Subcutaneous abdominal adipose tissue (tissue), 5 donors: ENCODE measurements around the gene NFU1.
"Not testable (repeated sequence)": the region's sequence is repeated elsewhere in the genome, so short reads cannot be mapped to it uniquely, and the experiment has no call there.

Experiments
- H3K27ac ChIP-seq: one replicate; pipeline ENCODE4 v1.7.0; 2013; ENCODE audit warnings: low read depth, mild to moderate bottlenecking, inconsistent platforms, low read length, moderate library complexity
- H3K27me3 ChIP-seq, 5 donors: one replicate each; pipeline ENCODE4 v1.7.0; 2013; ENCODE audit warnings: low read length in 5 of 5, inconsistent platforms in 1 of 5; ENCODE audit not compliant: control insufficient read depth in 5 of 5, insufficient read depth in 4 of 5
- H3K36me3 ChIP-seq, 5 donors: one replicate each; pipeline ENCODE4 v1.7.0; 2013; ENCODE audit warnings: low read length in 5 of 5; ENCODE audit not compliant: control insufficient read depth in 5 of 5, insufficient read depth in 5 of 5
- H3K4me1 ChIP-seq, 5 donors: one replicate each; pipeline ENCODE4 v1.7.0; 2013; ENCODE audit warnings: low read length in 5 of 5, mild to moderate bottlenecking in 3 of 5, moderate library complexity in 1 of 5; ENCODE audit not compliant: control insufficient read depth in 5 of 5, insufficient read depth in 5 of 5
- H3K4me3 ChIP-seq, 5 donors: one replicate each; pipeline ENCODE4 v1.7.0; 2013; ENCODE audit warnings: low read length in 5 of 5, low read depth in 1 of 5
- H3K9ac ChIP-seq, 5 donors: one replicate each; pipeline ENCODE4 v1.7.0; 2013; ENCODE audit warnings: low read length in 5 of 5, mild to moderate bottlenecking in 4 of 5, moderate library complexity in 3 of 5
- H3K9me3 ChIP-seq, 5 donors: one replicate each; pipeline ENCODE4 v1.7.0; 2013; ENCODE audit warnings: low read length in 5 of 5; ENCODE audit not compliant: control insufficient read depth in 5 of 5
- donor health status: healthy.
- donor health status: healthy.
- donor health status: healthy.
- donor health status: healthy.
- donor health status: healthy.

Gene NFU1

DNA sequence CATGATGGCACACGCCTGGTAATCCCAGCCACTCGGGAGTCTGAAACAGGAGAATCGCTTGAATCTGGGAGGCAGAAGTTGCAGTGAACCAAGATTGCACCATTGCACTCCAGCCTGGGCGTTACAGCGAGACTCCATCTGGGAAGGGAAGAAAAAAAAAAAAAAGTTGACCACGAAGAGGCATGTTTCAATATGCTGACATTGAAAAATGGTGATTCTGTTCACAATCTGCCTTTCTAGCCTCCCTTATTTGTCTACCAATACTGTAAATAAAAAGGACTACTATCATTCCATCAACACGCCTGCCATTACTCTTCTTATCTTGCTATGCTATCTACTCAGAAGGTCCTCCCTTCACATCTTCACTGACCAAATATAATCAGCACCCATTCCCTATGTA, 68.6 kb downstream of the NFU1 start:
- H3K4me1 ChIP-seq, result no peaks in the 10 kb centered on the region
- no peak overlapping the region for H3K9ac ChIP-seq
- H3K4me3 ChIP-seq, result no peak overlapping the region
- H3K9me3 ChIP-seq, result no peaks in the 10 kb centered on the region
- no peak overlapping the region for H3K27ac ChIP-seq
- H3K36me3 ChIP-seq, result peaks cover 47 to 82% (median 60%) of the 10 kb centered on the region in 5 donors
- H3K27me3 ChIP-seq, result no peaks in the 10 kb centered on the region

DNA sequence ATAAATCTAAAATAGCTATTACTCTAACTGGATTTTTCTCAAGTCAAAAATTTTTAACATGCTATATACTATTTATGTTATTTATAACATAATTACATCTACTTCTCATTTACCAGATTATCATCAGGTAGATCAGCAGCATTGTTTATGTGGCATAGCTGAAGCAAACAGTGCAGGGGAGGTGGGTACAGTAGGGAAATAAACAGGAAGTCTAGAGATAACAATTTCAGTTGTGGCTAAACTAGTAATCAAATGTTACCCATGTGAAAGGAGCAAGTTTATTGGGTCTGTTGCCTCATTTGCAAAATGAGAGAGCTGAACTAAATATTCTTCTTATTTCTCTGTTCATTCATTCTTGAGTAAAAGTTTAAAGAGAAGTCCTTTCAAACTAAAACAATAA, 77.9 kb downstream of the NFU1 start:
- Histone ChIP-seq H3K9me3 (no peaks in the 10 kb centered on the region), H3K27ac (no peak overlapping the region), H3K9ac (no peak overlapping the region), H3K4me1 (no peaks in the 10 kb centered on the region), H3K36me3 (peaks cover 46 to 95% (median 76%) of the 10 kb centered on the region in 5 donors), H3K27me3 (no peaks in the 10 kb centered on the region), H3K4me3 (no peak overlapping the region)

DNA sequence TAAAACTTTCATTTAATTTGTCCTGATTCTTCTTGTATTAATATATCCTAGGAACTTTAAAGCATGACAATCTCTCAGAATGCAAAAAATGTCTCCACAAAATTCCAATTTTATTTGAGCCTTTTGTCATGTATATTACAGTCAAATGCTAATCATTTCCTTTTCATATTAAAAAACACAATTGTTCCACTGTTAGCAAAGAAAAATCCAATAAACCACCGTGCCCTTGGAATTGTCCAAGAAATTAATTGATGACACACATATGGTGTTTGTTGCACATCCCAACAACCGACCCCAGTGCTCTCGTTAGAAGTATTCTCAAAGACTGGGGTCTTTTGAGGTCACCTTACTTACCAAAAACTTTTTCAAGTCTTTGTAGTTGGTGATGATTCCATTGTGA, 78.3 kb downstream of the NFU1 start:
- Histone ChIP-seq H3K9me3 (no peaks in the 10 kb centered on the region), H3K4me1 (no peaks in the 10 kb centered on the region), H3K27me3 (no peaks in the 10 kb centered on the region), H3K27ac (no peak overlapping the region), H3K9ac (no peak overlapping the region), H3K36me3 (peaks cover 48 to 97% (median 80%) of the 10 kb centered on the region in 5 donors), H3K4me3 (no peak overlapping the region)

GRCh38 chr2:69356471-69356870, 80.8 kb downstream of the NFU1 start:
- Histone ChIP-seq H3K4me3 (no peak overlapping the region), H3K36me3 (peaks cover 43 to 91% (median 73%) of the 10 kb centered on the region in 5 donors), H3K9me3 (no peaks in the 10 kb centered on the region), H3K9ac (no peak overlapping the region), H3K4me1 (no peaks in the 10 kb centered on the region), H3K27ac (no peak overlapping the region), H3K27me3 (no peaks in the 10 kb centered on the region)

DNA sequence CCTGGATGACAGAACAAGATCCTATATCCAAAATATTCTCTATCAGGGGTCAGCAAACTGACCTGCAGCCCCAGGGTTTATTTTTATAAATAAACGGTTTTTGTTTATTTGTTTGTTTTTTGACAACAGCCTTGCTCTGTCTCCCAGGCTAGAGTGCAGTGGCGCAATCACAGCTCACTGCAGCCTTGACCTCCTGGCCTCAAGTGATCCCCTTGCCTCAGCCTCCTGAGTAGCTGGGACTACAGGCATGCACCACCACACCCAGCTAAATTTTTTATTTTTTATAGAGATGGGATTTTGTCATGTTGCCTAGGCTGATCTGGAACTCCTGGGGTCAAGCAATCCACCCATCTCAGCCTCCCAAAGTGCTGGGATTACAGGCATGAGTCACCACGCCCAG, 82.3 kb downstream of the NFU1 start:
- not testable (repeated sequence) for H3K9ac ChIP-seq, H3K4me1 ChIP-seq, H3K27ac ChIP-seq, H3K9me3 ChIP-seq, H3K4me3 ChIP-seq, H3K27me3 ChIP-seq
- peaks cover 40 to 88% (median 66%) of the 10 kb centered on the region in 5 donors for H3K36me3 ChIP-seq

DNA sequence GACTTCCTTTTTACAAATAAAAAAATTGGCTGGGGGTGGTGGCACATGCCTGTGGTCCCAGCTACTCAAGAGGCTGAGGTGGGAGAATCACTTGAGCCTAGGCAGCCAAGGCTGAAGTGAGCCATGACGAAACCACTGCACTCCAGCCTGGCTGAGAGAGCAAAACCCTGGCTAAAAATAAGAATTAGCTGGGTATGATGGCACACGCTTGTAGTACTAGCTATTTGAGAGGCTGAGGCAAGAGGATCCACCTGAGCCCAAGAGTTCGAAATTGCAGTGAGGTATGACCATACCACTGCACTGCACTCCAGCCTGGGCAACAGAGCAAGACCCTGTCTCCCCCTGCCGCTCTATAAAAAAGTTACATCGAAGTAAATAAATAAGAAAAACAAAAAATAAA, 83.9 kb downstream of the NFU1 start:
- Histone ChIP-seq H3K9me3 (no peaks in the 10 kb centered on the region), H3K9ac (no peak overlapping the region), H3K27ac (no peak overlapping the region), H3K27me3 (no peaks in the 10 kb centered on the region), H3K4me3 (no peak overlapping the region), H3K36me3 (peaks cover 44 to 88% (median 66%) of the 10 kb centered on the region in 5 donors), H3K4me1 (no peaks in the 10 kb centered on the region)

DNA sequence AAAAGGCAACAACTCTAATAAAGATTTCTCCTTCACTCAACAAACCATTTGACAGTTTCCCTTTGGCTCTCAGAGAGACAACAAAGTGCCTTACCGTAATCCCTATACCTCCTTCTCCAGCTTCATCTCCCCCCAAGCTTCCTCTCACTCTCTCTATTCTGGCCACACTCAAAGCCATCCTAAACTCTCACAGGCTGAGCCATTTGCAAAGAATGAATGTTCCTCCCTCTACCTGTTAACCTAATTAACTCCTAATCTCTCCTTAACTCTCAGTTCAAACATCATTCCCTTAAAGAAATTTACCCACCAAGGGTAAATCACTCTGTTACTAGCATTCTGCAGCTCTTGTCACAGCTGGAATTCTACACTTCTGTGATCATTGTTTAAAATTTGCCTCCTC, 88.5 kb downstream of the NFU1 start:
- peaks cover 43 to 85% (median 66%) of the 10 kb centered on the region in 5 donors for H3K36me3 ChIP-seq
- H3K9ac ChIP-seq, result no peak overlapping the region
- H3K27me3 ChIP-seq, result no peaks in the 10 kb centered on the region
- H3K4me1 ChIP-seq, result peaks cover 0 to 3% (median 0%) of the 10 kb centered on the region in 5 donors
- H3K4me3 ChIP-seq, result no peak overlapping the region
- H3K27ac ChIP-seq, result no peak overlapping the region
- no peaks in the 10 kb centered on the region for H3K9me3 ChIP-seq
